HepG2 (cell line): ENCODE data around the gene BCAS3. TPM values are rescaled to one million over a fixed set of nuclear protein-coding genes. Genes with fewer than 3 reads are reported as not detected.

Experiments used
- ATAC-seq: fragments of 200-7000 bp; cut with Tn5 transposase; 3 replicates; pipeline ENCODE4 v1.9.1; 2020; ENCODE audit warnings: mild to moderate bottlenecking, moderate library complexity
- BruUV-seq: library from RNA; stranded (reverse); fragments of 400-500 nt; replicated peaks from 2 replicates; lab custom pipeline; 2021; lab: Mats Ljungman, UMichigan
- CTCF ChIA-PET: fragments of 300-600 bp; formaldehyde crosslinking; extraction: SDS; loops from one replicate; lab custom pipeline; 2021; ENCODE audit warnings: low total read pairs, inconsistent platforms, low intra/inter-chr PET ratio; lab: Yijun Ruan, JAX
- POLR2A ChIA-PET: fragments of 350-600 bp; sonication (Branson Sonifier 250); formaldehyde crosslinking; loops from one replicate; lab custom pipeline; 2020; ENCODE audit warnings: antibody characterized with exemption, inconsistent platforms; lab: Yijun Ruan, JAX
- DNase-seq: peaks from one replicate; pipeline ENCODE4 v3.0.0-alpha.2; 2015; ENCODE audit warnings: low spot score
- FAIRE-seq: peaks from 3 replicates; lab custom pipeline; 2011; peaks lifted over from hg19 to GRCh38; lab: Jason Lieb, UNC
- H2AFZ ChIP-seq: one replicate; pipeline ENCODE4 v1.6.1; 2011; ENCODE audit warnings: low read length, inconsistent platforms
- H3K27ac ChIP-seq: fragments of 300-600 bp; 3 replicates; pipeline ENCODE4 v1.8.0; 2011; ENCODE audit warnings: mixed run types, mild to moderate bottlenecking, mixed read lengths, low read length, inconsistent platforms; ENCODE audit not compliant: insufficient read depth; ENCODE audit errors: extremely low read length
- H3K27me3 ChIP-seq, 2 experiments: fragments of 200-600 bp in 1 of 2; 2 replicates in 1 of 2; 3 replicates in 1 of 2; pipeline versions ENCODE4 v1.6.0 to v1.8.0; 2011; ENCODE audit warnings: low read length in 2 of 2, mild to moderate bottlenecking in 2 of 2, moderate library complexity in 2 of 2, inconsistent platforms in 1 of 2; ENCODE audit not compliant: insufficient read depth in 2 of 2, control insufficient read depth in 1 of 2
- H3K36me3 ChIP-seq, 2 experiments: fragments of 200-600 bp in 1 of 2; replicated peaks in 1 of 2; 2 replicates in 1 of 2; 3 replicates in 1 of 2; pipeline versions ENCODE4 v1.5.1 to v1.8.0; 2011; ENCODE audit warnings: low read length in 2 of 2, inconsistent platforms in 1 of 2; ENCODE audit not compliant: insufficient read depth in 2 of 2, control insufficient read depth in 1 of 2
- H3K4me1 ChIP-seq: 2 replicates; pipeline ENCODE4 v1.5.1; 2012; ENCODE audit warnings: low read length, inconsistent platforms; ENCODE audit not compliant: insufficient read depth
- H3K4me2 ChIP-seq: 2 replicates; pipeline ENCODE4 v1.6.0; 2011; ENCODE audit warnings: low read depth, low read length, inconsistent platforms
- H3K4me3 ChIP-seq, 3 experiments: fragments of 200-600 bp in 1 of 3; sonication (generic), shearing (Covaris generic) in 1 of 3; replicated peaks in 1 of 3; 2 replicates each; pipeline ENCODE4 v1.5.1; 2011 to 2016; ENCODE audit warnings: low read length in 3 of 3, inconsistent platforms in 2 of 3, low read depth in 2 of 3, mild to moderate bottlenecking in 2 of 3, control low read depth in 1 of 3, mixed read lengths in 1 of 3; ENCODE audit not compliant: insufficient read depth in 1 of 3
- H3K79me2 ChIP-seq: one replicate; pipeline ENCODE4 v1.6.1; 2011; ENCODE audit warnings: low read length, inconsistent platforms; ENCODE audit not compliant: insufficient read depth
- H3K9ac ChIP-seq: 2 replicates; pipeline ENCODE4 v1.6.0; 2011; ENCODE audit warnings: mild to moderate bottlenecking, low read depth, low read length, inconsistent platforms; ENCODE audit not compliant: insufficient read depth
- H3K9me3 ChIP-seq: 2 replicates; pipeline ENCODE4 v1.5.1; 2012; ENCODE audit warnings: mild to moderate bottlenecking, low read length
- H4K20me1 ChIP-seq: 2 replicates; pipeline ENCODE4 v1.6.0; 2011; ENCODE audit warnings: inconsistent platforms, mild to moderate bottlenecking, low read length, moderate library complexity; ENCODE audit not compliant: insufficient read depth
- ARHGAP35 ChIP-seq: sonication (generic); formaldehyde crosslinking; IDR thresholded peaks from 2 replicates; pipeline ENCODE4 v1.9.0; 2022; ENCODE audit warnings: mild to moderate bottlenecking, inconsistent platforms, moderate library complexity, missing genetic modification reagents, borderline replicate concordance
- ATRX ChIP-seq: sonication (generic); formaldehyde crosslinking; IDR thresholded peaks from 2 replicates; pipeline ENCODE4 v1.4.0; 2020; ENCODE audit warnings: missing genetic modification reagents, borderline replicate concordance
- CBX2 ChIP-seq, 2 experiments: fragments of 200-600 bp in 1 of 2; sonication (generic); formaldehyde crosslinking in 1 of 2; IDR thresholded peaks; 2 replicates each; pipeline versions ENCODE4 v1.7.0 to v1.8.1; 2018 to 2022; ENCODE audit warnings: low read depth in 2 of 2, low read length in 1 of 2, mild to moderate bottlenecking in 1 of 2, missing genetic modification reagents in 1 of 2
- HDAC6 ChIP-seq: fragments of 200-600 bp; sonication (generic); IDR thresholded peaks from 2 replicates; pipeline ENCODE4 v1.7.0; 2017; ENCODE audit warnings: mild to moderate bottlenecking, antibody characterized with exemption, low read length, low read depth
- MED1 ChIP-seq: sonication (generic); formaldehyde crosslinking; IDR thresholded peaks from 2 replicates; pipeline ENCODE4 v1.4.0; 2020; ENCODE audit warnings: missing genetic modification reagents
- TRIM22 ChIP-seq: fragments of 450-650 bp; IDR thresholded peaks from 2 replicates; pipeline ENCODE4 v1.6.1; 2017
- ZNF34 ChIP-seq: sonication (generic); formaldehyde crosslinking; IDR thresholded peaks from 2 replicates; pipeline ENCODE4 v1.4.0; 2020; ENCODE audit warnings: mild to moderate bottlenecking, missing genetic modification reagents, borderline replicate concordance
- ZNF430 ChIP-seq: sonication (generic); formaldehyde crosslinking; IDR thresholded peaks from 2 replicates; pipeline ENCODE4 v1.9.0; 2021; ENCODE audit warnings: mild to moderate bottlenecking, missing genetic modification reagents
- ZNF432 ChIP-seq: sonication (generic); formaldehyde crosslinking; IDR thresholded peaks from 2 replicates; pipeline ENCODE4 v1.5.0; 2020; ENCODE audit warnings: missing genetic modification reagents, mild to moderate bottlenecking, borderline replicate concordance
- ZNF503 ChIP-seq: sonication (generic); formaldehyde crosslinking; IDR thresholded peaks from 2 replicates; pipeline ENCODE4 v1.4.0; 2020; ENCODE audit warnings: missing genetic modification reagents
- ZNF530 ChIP-seq: sonication (generic); formaldehyde crosslinking; IDR thresholded peaks from 2 replicates; pipeline ENCODE4 v1.5.0; 2020; ENCODE audit warnings: low read depth, mild to moderate bottlenecking, missing genetic modification reagents
- ZNF639 ChIP-seq: conservative IDR thresholded peaks from 2 replicates; pipeline ENCODE4 v1.6.1; 2018; ENCODE audit warnings: missing genetic modification reagents
- ZSCAN29 ChIP-seq: sonication (generic); formaldehyde crosslinking; conservative IDR thresholded peaks from 2 replicates; pipeline ENCODE4 v1.4.0; 2020; ENCODE audit warnings: mild to moderate bottlenecking, missing genetic modification reagents
- WGBS: methylation state at CpG from one replicate; pipeline ENCODE4 v1.1.6; 2017; ENCODE audit warnings: low lambda C conversion rate; 5-methylcytosine and 5-hydroxymethylcytosine counted together
- in situ Hi-C: cut with HindIII; loops from 2 replicates; pipeline ENCODE4 v1.10.0; 2017; ENCODE audit warnings: low pct_unique_long_range_greater_than_20kb; ENCODE audit not compliant: extremely low pct_ligation_motif_present
- intact Hi-C: fragments of 100-400 bp; cut with micrococcal nuclease; formaldehyde crosslinking; loops from one replicate; pipeline ENCODE4 v1.10.0; 2022; ENCODE audit not compliant: unreplicated experiment
- polyA plus RNA-seq, 8 experiments: library from polyadenylated mRNA; depleted of rRNA in 3 of 8; stranded (reverse) in 7 of 8; unstranded in 1 of 8; fragments of >200 nt; fragmentation: Illumina TruSeq in 4 of 8; extraction: Trizol in 4 of 8; gene quantifications; 2 replicates each; pipeline versions ENCODE4 v1.2.1 to v1.2.3, GENCODE V29; 2011 to 2016; ENCODE audit warnings: low read depth in 4 of 8, missing spikeins in 1 of 8, mixed read lengths in 1 of 8; ENCODE audit not compliant: insufficient read depth in 1 of 8
- total RNA-seq, 5 experiments: library from RNA; depleted of rRNA; stranded (reverse); fragments of >200 nt; fragmentation: Illumina TruSeq; extraction: Trizol; gene quantifications; 2 replicates each; pipeline ENCODE4 v1.2.3, GENCODE V29; 2016; ENCODE audit warnings: low read depth in 1 of 5

BCAS3 gene
- total and polyA plus RNA-seq, 2 of the 13 experiments (the other 11 are each of a cell fraction or from before 2014, with no cell fraction given) = 10.7 to 11.2 TPM

GRCh38 chr17:60905709-60906108 lies 228.1 kb downstream of the BCAS3 start:
- Histone ChIP-seq H3K9ac (no peak overlapping the region), H2AFZ (no peak overlapping the region), H3K36me3 (no peaks in the 10 kb centered on the region), H3K4me3 (no peak overlapping the region), H3K9me3 (no peaks in the 10 kb centered on the region), H3K4me2 (no peak overlapping the region), H3K4me1 (no peaks in the 10 kb centered on the region), H4K20me1 (no peaks in the 10 kb centered on the region), H3K27ac (no peak overlapping the region), H3K27me3 (no peaks in the 10 kb centered on the region), H3K79me2 (no peaks in the 10 kb centered on the region)
- no peak for TF ChIP-seq TRIM22
- TF ChIP-seq CBX2 (IDR thresholded peaks at IDR 0.05; ENCODE audit: low read depth, low read length) = no peak
- no peak for TF ChIP-seq CBX2 (CRISPR knock-in tag; IDR thresholded peaks at IDR 0.05; ENCODE audit: low read depth)
- no peak for TF ChIP-seq ARHGAP35 (CRISPR knock-in tag)
- TF ChIP-seq ZNF639 (CRISPR knock-in tag) = no peak
- no peak for TF ChIP-seq ZNF503
- no peak for TF ChIP-seq HDAC6
- no peak for TF ChIP-seq MED1 (CRISPR knock-in tag)
- no peak for TF ChIP-seq ZNF430 (CRISPR knock-in tag)
- no peak for TF ChIP-seq ZNF530 (CRISPR knock-in tag)
- no peak for TF ChIP-seq ZNF34 (CRISPR knock-in tag)
- no peak for TF ChIP-seq ZSCAN29
- TF ChIP-seq ZNF432 = no peak
- TF ChIP-seq ATRX = no peak
- intact Hi-C loops (loop anchor here (10.0 kb wide), 1 partner anchor 181 kb away; no protein-coding TSS in a partner anchor), in situ Hi-C loops (no loop called here)
- POLR2A ChIA-PET = no interaction called here
- ATAC-seq = no peak
- BruUV-seq = no TSS peak
- no peak for DNase-seq
- no peak for FAIRE-seq
- CTCF ChIA-PET = no interaction called here
- 94% methylated on average over 3 of the region's 3 CpGs for WGBS
